K562 (cell line): ENCODE results near the gene CCDC116. TPM values are rescaled to one million over a fixed set of nuclear protein-coding genes. Genes with fewer than 3 reads are reported as not detected.

Experiments used
- ATF3 ChIP-seq, 2 experiments: fragments of 450-650 bp in 1 of 2; sonication (generic) in 1 of 2; formaldehyde crosslinking in 1 of 2; IDR thresholded peaks in 1 of 2; conservative IDR thresholded peaks in 1 of 2; 2 replicates each; pipeline versions ENCODE4 v1.6.1 to v1.8.1; 2016 to 2023; ENCODE audit warnings: mild to moderate bottlenecking in 2 of 2, moderate library complexity in 2 of 2, inconsistent platforms in 1 of 2, missing genetic modification reagents in 1 of 2
- ELF1 ChIP-seq: fragments of 200-800 bp; sonication (Bioruptor generic); IDR thresholded peaks from 2 replicates; pipeline ENCODE4 v1.6.1; 2016; ENCODE audit warnings: missing genetic modification characterization, missing compliant biosample characterization
- GTF2F1 ChIP-seq: IDR thresholded peaks from 2 replicates; pipeline ENCODE4 v1.6.1; 2011; ENCODE audit warnings: low read depth, low read length, improper control_type of control experiment
- HDAC8 ChIP-seq: fragments of 450-650 bp; IDR thresholded peaks from 2 replicates; pipeline ENCODE4 v1.6.1; 2016; ENCODE audit warnings: mild to moderate bottlenecking, missing genetic modification characterization, moderate library complexity, missing compliant biosample characterization
- JUN ChIP-seq, 2 experiments: sonication (generic) in 1 of 2; formaldehyde crosslinking in 1 of 2; IDR thresholded peaks; 2 replicates each; pipeline versions ENCODE4 v1.6.1 to v1.8.0; 2012 to 2022; ENCODE audit warnings: borderline replicate concordance in 2 of 2, mild to moderate bottlenecking in 2 of 2, improper control_type of control experiment in 1 of 2, low read depth in 1 of 2, low read length in 1 of 2, missing genetic modification reagents in 1 of 2
- L3MBTL2 ChIP-seq: fragments of 450-650 bp; IDR thresholded peaks from 2 replicates; pipeline ENCODE4 v1.6.1; 2016; ENCODE audit warnings: mild to moderate bottlenecking, moderate library complexity
- MAFF ChIP-seq: IDR thresholded peaks from 2 replicates; pipeline ENCODE4 v1.6.1; 2012; ENCODE audit warnings: low read length, improper control_type of control experiment
- MAFK ChIP-seq: IDR thresholded peaks from 2 replicates; pipeline ENCODE4 v1.6.1; 2011; ENCODE audit warnings: low read length, improper control_type of control experiment
- MEF2A ChIP-seq: IDR thresholded peaks from 2 replicates; pipeline ENCODE4 v1.6.1; 2011; ENCODE audit warnings: low read depth, mild to moderate bottlenecking, low read length, moderate library complexity; ENCODE audit not compliant: control insufficient read depth
- NFATC3 ChIP-seq: fragments of 450-650 bp; IDR thresholded peaks from 2 replicates; pipeline ENCODE4 v1.6.1; 2017; ENCODE audit warnings: mild to moderate bottlenecking
- NFXL1 ChIP-seq: fragments of 450-650 bp; formaldehyde crosslinking; IDR thresholded peaks from 2 replicates; pipeline ENCODE4 v1.4.0; 2021; ENCODE audit warnings: mild to moderate bottlenecking
- PHF20 ChIP-seq: fragments of 450-650 bp; IDR thresholded peaks from 2 replicates; pipeline ENCODE4 v1.6.1; 2018; ENCODE audit not compliant: partially characterized antibody
- PTBP1 ChIP-seq: fragments of 200-400 bp; formaldehyde crosslinking; IDR thresholded peaks from 2 replicates; pipeline ENCODE4 v1.6.1; 2017; ENCODE audit warnings: low read depth, low read length
- PURB ChIP-seq: sonication (generic); formaldehyde crosslinking; IDR thresholded peaks from 2 replicates; pipeline ENCODE4 v1.9.0; 2021; ENCODE audit warnings: low read depth, mild to moderate bottlenecking, missing genetic modification reagents
- SIN3A ChIP-seq, 2 experiments: fragments of 150-350 bp in 1 of 2; IDR thresholded peaks; 2 replicates each; pipeline ENCODE4 v1.6.1; 2011 to 2016; ENCODE audit warnings: borderline replicate concordance in 2 of 2, low read depth in 2 of 2, low read length in 2 of 2, mild to moderate bottlenecking in 2 of 2, moderate library complexity in 2 of 2; ENCODE audit not compliant: control insufficient read depth in 1 of 2
- SIN3B ChIP-seq: fragments of 450-650 bp; IDR thresholded peaks from 2 replicates; pipeline ENCODE4 v1.6.1; 2017; ENCODE audit warnings: low read depth, mild to moderate bottlenecking, moderate library complexity
- TEAD2 ChIP-seq: fragments of 450-650 bp; IDR thresholded peaks from 2 replicates; pipeline ENCODE4 v1.6.1; 2016; ENCODE audit warnings: missing genetic modification characterization, control low read depth, missing compliant biosample characterization
- ZNF384 ChIP-seq: IDR thresholded peaks from 2 replicates; pipeline ENCODE4 v1.6.1; 2012; ENCODE audit warnings: low read depth, low read length, improper control_type of control experiment
- ZNF780A ChIP-seq: fragments of 250-450 bp; sonication (Bioruptor Pico); IDR thresholded peaks from 2 replicates; pipeline ENCODE4 v1.5.0; 2021; ENCODE audit warnings: mild to moderate bottlenecking
- polyA plus RNA-seq, 8 experiments: library from polyadenylated mRNA; depleted of rRNA in 4 of 8; stranded (reverse) in 5 of 8; unstranded in 3 of 8; fragments of >200 nt; fragmentation: Nextera tagmentation in 2 of 8; fragmentation: Illumina TruSeq in 1 of 8; extraction: Ambion mirVana in 2 of 8; extraction: Trizol in 1 of 8; gene quantifications; 2 replicates each; pipeline versions ENCODE4 v1.2.1 to v1.2.3, GENCODE V29; 2011 to 2014; ENCODE audit warnings: inconsistent platforms in 1 of 8, missing spikeins in 1 of 8
- total RNA-seq, 7 experiments: library from RNA; depleted of rRNA in 6 of 7; stranded (reverse); fragments of >200 nt in 6 of 7; fragmentation: Illumina TruSeq in 2 of 7; extraction: Trizol in 2 of 7; gene quantifications; 2 replicates each; pipeline versions ENCODE4 v1.2.1 to v1.2.3, GENCODE V29; 2011 to 2021; ENCODE audit warnings: low replicate concordance in 1 of 7
- TF ChIP-seq, protein P1 (sequence below): sonication (generic); formaldehyde crosslinking; IDR thresholded peaks from 2 replicates; pipeline ENCODE4 v1.8.1; 2023; ENCODE audit warnings: mild to moderate bottlenecking, missing genetic modification reagents
- TF ChIP-seq, protein P2 (sequence below): sonication (generic); formaldehyde crosslinking; IDR thresholded peaks from 2 replicates; pipeline ENCODE4 v1.8.1; 2023; ENCODE audit warnings: mild to moderate bottlenecking, missing genetic modification reagents

Gene CCDC116
- total and polyA plus RNA-seq, 9 of the 15 experiments (the other 6 are each of a cell fraction or from before 2014, with no cell fraction given): 1.6 to 11.3 (median 4.7) TPM

DNA sequence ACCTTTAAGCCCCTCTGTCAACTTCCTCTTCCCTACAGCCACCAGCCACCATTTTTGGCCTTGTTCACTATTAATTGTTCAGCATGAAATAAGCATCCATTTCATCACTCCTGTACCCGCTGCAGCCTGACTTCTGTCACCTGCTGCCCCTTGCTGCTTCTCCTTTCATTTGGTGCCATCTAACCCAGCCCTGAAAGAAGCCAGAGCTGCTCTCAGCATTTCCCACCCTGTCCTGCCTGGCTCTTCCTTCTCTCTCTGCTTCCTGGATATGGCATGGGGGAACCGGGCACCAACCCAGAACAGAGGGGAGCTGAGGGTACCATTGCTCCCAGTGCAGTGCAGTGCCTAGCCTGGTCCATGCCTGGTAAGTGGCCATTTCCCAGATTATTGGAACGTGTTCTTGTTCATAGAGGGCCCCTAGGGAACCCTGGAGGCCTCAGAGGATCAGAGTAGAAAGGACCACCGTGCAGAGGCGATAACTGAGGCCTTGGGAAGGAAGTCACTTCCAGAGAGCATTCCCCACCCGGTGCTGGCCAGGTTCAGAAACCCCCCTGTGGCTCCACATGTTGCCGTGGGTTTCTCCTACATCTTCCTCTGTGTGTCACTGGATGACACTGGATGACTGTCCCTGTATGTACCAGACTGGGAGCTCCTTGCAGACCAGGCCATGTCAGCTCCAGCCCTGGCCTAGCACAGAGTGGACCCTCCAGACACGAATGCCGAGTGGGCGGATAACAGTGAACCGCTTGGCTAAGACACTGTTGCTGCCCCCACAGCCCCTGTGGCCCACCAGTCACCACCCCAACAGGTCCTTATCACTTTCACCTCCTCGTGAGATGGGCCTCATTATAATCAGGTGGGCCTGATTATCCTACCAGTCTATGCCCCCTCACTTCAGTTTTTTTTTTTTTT is 7.4 kb upstream of the CCDC116 start (continued):
- TF ChIP-seq, protein P1, sequence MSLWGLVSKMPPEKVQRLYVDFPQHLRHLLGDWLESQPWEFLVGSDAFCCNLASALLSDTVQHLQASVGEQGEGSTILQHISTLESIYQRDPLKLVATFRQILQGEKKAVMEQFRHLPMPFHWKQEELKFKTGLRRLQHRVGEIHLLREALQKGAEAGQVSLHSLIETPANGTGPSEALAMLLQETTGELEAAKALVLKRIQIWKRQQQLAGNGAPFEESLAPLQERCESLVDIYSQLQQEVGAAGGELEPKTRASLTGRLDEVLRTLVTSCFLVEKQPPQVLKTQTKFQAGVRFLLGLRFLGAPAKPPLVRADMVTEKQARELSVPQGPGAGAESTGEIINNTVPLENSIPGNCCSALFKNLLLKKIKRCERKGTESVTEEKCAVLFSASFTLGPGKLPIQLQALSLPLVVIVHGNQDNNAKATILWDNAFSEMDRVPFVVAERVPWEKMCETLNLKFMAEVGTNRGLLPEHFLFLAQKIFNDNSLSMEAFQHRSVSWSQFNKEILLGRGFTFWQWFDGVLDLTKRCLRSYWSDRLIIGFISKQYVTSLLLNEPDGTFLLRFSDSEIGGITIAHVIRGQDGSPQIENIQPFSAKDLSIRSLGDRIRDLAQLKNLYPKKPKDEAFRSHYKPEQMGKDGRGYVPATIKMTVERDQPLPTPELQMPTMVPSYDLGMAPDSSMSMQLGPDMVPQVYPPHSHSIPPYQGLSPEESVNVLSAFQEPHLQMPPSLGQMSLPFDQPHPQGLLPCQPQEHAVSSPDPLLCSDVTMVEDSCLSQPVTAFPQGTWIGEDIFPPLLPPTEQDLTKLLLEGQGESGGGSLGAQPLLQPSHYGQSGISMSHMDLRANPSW (CRISPR knock-in tag): peak; percentile 93
- peak; percentile 10 for TF ChIP-seq MAFF
- TF ChIP-seq, protein P2, sequence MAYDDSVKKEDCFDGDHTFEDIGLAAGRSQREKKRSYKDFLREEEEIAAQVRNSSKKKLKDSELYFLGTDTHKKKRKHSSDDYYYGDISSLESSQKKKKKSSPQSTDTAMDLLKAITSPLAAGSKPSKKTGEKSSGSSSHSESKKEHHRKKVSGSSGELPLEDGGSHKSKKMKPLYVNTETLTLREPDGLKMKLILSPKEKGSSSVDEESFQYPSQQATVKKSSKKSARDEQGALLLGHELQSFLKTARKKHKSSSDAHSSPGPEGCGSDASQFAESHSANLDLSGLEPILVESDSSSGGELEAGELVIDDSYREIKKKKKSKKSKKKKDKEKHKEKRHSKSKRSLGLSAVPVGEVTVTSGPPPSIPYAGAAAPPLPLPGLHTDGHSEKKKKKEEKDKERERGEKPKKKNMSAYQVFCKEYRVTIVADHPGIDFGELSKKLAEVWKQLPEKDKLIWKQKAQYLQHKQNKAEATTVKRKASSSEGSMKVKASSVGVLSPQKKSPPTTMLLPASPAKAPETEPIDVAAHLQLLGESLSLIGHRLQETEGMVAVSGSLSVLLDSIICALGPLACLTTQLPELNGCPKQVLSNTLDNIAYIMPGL: peak; percentile 42; the same call in 1 of the 2 replicates
- peak; percentile 41 for TF ChIP-seq MAFK
- TF ChIP-seq SIN3A (IDR thresholded peaks at IDR 0.05; ENCODE audit: borderline replicate concordance in 2 of 2, control insufficient read depth in 1 of 2, low read depth in 2 of 2, low read length in 2 of 2): no peak
- TF ChIP-seq NFXL1 (CRISPR knock-in tag): no peak
- no peak for TF ChIP-seq PHF20
- no peak for TF ChIP-seq NFATC3
- TF ChIP-seq L3MBTL2: no peak
- no peak for TF ChIP-seq SIN3B
- no peak for TF ChIP-seq TEAD2
- TF ChIP-seq JUN (IDR thresholded peaks at IDR 0.05; ENCODE audit: borderline replicate concordance, low read depth, low read length): 0 out of 2 replicates have a peak, but pooled peaks have one; percentile 20
- no peak for TF ChIP-seq JUN (CRISPR knock-in tag; IDR thresholded peaks at IDR 0.05; ENCODE audit: borderline replicate concordance)
- TF ChIP-seq HDAC8: no peak
- no peak for TF ChIP-seq PTBP1
- no peak for TF ChIP-seq ELF1
- TF ChIP-seq PURB: no peak
- TF ChIP-seq MEF2A: no peak
- TF ChIP-seq ATF3 (IDR thresholded peaks at IDR 0.05): no peak
- TF ChIP-seq ATF3 (CRISPR knock-in tag; conservative IDR thresholded peaks at IDR 0.05): peak; percentile 64; the same call in 1 of the 2 replicates
- TF ChIP-seq GTF2F1: peak; percentile 72; the same call in 1 of the 2 replicates
- TF ChIP-seq ZNF780A: no peak
- TF ChIP-seq ZNF384: peak; percentile 65; the same call in 1 of the 2 replicates
